Left renal pelvis (tissue), 4 donors: ENCODE results near the gene GAS2L1. TPM values are rescaled to one million over a fixed set of nuclear protein-coding genes. Genes with fewer than 3 reads are reported as not detected.
A peak's percentile ranks its signal among the peaks of the same experiment; 100 is the strongest.

ENCODE experiments used
- DNase-seq, 4 donors: peaks; one replicate each; pipeline ENCODE4 v3.0.0-alpha.2; 2013; ENCODE audit warnings: low read depth in 4 of 4, low spot score in 3 of 4
- polyA plus RNA-seq, 4 donors: library from polyadenylated mRNA; unstranded; fragments of 120-200 nt; gene quantifications; one replicate each; pipeline ENCODE4 v1.2.1, GENCODE V29; 2013; ENCODE audit not compliant: insufficient read length in 4 of 4

GAS2L1 gene
- polyA plus RNA-seq, 4 donors = 5.3 to 10.9 (median 7.9) TPM

DNA sequence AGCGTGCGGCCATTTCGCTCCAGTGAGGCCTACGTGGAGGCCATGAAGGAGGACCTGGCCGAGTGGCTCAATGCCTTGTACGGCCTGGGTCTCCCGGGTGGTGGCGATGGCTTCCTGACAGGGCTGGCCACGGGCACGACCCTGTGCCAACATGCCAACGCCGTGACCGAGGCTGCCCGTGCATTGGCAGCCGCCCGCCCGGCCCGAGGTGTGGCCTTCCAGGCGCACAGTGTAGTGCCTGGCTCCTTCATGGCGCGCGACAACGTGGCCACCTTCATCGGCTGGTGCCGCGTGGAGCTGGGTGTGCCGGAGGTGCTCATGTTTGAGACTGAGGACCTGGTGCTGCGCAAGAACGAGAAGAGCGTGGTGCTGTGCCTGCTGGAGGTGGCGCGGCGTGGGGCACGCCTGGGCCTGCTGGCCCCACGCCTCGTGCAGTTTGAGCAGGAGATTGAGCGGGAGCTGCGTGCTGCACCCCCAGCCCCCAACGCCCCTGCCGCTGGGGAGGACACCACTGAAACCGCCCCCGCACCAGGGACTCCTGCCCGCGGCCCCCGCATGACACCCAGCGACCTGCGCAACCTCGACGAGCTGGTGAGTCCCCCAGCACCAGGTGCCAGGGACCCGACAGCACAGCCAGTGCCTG lies 1.8 kb downstream of the GAS2L1 start:
- DNase-seq = no peak

DNA sequence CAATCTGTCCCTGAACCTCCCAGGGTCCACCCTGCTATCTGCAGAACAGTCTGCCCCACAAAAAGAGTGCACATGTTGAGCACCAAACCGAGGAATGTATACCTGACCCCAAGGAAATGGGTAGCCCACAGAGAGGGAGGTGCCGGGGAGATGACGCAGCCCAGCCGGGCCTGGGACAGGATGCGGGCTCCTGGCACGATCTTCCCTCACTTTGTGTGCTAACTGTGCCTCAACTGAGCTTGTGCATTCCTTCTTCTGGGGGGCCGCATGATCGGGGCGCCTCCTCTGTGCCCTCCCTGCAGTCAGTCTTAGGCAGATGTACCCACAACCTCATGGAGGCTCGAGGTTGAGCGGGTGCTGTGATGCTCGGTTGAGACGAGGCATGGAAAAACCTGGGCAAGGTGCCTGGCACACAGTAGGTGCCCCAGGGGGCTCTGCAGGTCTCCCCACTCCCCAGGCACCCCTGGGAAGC lies 2.4 kb downstream of the GAS2L1 start:
- no peak for DNase-seq

GRCh38 chr22:29309332-29310064 lies 3.0 kb downstream of the GAS2L1 start:
- no peak for DNase-seq

DNA sequence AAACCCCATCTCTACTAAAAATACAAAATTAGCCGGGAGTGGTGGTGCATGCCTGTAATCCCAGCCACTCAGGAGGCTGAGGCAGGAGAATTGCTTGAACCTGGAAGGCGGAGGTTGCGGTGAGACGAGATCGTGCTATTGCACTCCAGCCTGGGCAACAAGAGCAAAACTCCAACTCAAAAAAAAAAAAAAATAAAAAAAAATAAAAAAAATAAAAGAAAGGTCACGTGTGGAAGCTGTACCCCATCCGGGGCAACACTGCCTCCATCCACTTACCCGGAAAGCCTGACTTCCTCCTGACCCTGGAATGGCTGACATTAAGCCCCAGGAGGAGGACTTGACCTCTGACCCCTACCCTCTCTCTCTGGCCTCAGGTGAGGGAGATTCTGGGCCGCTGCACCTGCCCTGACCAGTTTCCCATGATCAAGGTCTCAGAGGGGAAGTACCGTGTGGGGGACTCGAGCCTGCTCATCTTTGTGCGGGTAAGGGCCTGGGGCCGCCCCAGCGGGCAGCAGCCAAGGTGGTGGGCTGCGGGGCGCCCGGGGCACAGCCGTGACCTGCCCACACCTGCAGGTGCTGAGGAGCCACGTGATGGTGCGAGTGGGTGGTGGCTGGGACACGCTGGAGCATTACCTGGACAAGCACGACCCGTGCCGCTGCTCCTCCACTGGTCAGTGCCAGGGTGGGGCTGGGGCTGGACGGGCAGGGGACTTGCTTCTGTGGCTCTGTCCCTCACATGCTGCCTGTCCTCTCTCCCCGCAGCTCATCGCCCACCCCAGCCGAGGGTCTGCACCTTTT lies 3.8 kb downstream of the GAS2L1 start:
- DNase-seq = no peak

DNA sequence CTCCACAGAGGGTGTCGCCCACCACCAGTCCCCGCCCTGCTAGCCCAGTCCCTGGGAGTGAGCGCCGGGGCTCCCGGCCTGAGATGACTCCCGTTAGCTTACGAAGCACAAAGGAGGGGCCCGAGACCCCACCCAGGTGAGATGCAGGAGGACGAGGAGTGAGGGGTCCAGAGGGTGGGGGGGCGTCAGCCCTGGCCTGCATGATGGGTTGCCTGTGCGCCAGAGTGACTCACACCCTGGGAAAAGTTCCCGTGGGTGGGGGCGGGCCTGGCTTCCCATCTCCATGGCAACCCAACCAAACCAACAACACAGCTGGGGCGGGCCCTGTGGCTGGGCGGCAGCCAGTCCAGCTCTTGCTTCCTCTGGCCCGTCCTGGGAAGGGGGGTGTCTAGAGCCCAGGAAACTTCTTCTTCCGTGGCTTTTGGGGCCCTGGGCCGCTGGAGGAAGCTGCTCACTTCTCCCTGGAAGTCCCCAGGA lies 4.5 kb downstream of the GAS2L1 start:
- DNase-seq = peak in 3 of 4 donors; percentile 60 to 82 (median 80)

- DNase-seq = no peak
Measured at GRCh38 chr22:29311464-29312217, 5.2 kb downstream of the GAS2L1 start.

GRCh38 chr22:29312218-29313125 lies 6.0 kb downstream of the GAS2L1 start:
- DNase-seq = no peak

DNA sequence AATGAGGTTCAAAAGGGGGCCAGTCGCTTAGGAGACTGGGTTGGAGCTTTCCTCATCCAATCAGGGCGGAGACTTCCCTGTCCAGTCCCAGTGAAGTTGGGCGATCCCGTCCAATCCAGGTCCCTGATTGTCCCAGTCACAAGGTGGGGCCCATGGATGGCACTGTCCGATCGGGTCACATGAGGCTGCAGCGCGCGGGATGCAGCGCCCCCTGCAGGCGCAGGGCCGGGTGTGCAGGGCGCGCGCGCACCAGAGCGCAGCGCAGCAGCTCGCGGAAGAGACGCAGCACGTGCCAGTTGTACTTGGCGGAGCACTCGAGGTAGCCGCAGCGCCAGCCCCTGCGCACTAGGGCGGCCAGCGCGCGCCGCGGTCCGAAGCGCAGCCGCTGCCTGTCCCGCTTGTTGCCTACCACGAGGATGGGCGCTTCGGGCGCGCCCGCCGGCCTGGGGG lies 6.7 kb downstream of the GAS2L1 start:
- no peak for DNase-seq

- no peak for DNase-seq
Measured at GRCh38 chr22:29313576-29314466, 7.4 kb downstream of the GAS2L1 start.

GRCh38 chr22:29314537-29315285 lies 8.3 kb downstream of the GAS2L1 start:
- DNase-seq = no peak

- no peak for DNase-seq
Measured at GRCh38 chr22:29315286-29316140, 9.1 kb downstream of the GAS2L1 start, which contains the start of gene RASL10A. RASL10A (minus strand) TSS chr22:29315697; CDS start chr22:29315246, 451 bp downstream.

DNA sequence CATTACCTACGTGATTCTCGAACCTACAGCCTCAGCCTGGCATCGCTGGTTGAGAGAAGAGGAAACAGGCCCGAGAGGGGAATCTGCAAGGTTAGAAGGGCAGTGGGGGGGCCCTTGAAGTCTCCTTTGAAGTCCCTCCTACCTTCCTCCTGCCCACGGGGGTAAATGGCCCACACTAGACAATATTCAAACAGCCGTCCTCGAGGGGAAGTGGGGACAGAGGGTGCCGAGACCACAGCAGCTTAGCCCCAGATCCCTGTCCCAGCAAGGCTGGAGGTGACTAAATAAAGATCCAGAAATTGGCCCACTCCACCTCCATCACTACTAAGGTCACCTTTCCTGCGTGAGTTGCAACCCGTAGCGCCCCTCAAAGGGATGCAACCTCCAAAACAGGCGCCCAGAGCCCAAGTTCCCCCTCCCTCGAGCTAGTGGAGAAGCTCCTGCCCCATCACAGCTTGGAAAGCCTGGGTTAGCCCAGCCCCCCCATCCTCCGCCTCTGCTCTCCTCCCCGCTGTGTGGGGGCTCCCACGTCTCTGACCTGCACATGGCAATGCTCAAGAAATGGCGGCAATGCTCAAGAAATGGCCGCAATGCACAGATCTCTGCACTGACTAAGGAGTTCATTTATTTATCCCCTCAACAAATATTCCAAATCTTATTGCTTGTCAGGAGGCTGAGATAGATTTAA lies 9.8 kb downstream of the GAS2L1 start:
- no peak for DNase-seq

DNA sequence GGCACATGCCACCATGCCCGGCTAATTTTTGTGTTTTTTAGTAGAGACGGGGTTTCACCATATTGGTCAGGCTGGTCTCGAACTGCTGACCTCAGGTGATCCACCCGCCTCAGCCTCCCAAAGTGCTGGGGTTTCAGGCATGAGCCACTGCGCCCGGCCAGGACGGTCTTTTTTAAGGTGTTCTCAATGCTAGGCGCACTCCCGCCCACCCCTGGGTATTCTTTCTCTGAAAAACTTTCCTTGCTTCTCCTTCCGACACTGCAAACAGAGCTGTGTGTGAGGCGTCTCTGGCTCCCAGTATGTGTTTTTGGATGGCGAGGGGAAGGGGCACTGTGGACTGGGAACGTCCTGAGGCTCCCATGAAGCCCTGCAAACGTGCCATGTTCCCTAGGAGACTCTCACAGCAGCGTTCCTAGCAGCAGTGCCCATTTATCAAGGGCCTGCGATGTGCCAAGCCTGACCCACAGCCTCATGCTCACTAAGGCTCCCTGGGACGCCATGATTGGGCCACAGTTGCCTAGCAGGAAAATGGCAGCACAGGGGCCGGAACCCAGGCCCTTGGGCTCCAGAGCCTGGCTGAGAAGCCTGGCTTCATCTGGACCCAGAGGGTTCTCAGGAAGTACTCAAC lies 11.5 kb downstream of the GAS2L1 start:
- DNase-seq = no peak

DNA sequence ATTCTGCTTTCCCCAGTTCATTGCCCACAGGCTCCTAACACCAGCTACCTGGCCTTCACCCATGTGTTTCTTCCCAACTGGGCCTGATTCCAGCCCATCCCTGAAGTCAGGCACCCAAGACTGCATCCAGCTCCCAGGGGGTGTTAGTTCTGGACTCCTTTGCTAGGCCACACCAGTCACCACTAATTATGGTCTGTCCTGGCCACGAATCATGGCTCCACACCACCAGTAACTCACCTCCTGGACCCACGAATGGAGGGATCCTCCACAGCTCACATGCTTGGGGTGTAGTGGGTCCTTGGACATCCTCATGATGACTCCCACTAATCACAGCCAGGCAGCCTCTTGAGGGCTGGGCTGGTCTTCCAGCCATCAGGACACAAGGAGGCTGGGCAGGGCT lies 12.6 kb downstream of the GAS2L1 start:
- no peak for DNase-seq

DNA sequence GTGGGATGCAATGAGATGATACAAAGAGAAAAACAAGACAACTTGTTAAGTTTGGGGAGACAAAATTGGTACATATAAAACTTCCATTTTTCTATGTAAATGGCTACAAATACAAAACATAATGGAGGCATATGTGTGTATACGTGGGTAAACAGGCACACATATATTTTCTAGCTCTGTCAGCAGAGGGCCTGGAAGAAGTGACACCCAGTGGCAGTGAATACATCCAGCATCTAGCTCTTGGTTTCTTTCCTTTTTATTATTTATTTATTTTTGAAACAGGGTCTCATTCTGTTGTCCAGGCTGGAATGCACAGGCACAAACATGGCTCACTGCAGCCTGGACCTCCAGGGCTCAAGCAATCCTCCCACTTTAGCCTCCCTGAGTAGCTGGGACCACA lies 14.1 kb downstream of the GAS2L1 start:
- DNase-seq = no peak

- DNase-seq = no peak
Measured at GRCh38 chr22:29323641-29324040, 17.2 kb downstream of the GAS2L1 start.
